Spleen (tissue), 11 donors: ENCODE results near the gene FGF21. TPM values are rescaled to one million over a fixed set of nuclear protein-coding genes. Genes with fewer than 3 reads are reported as not detected.

Experiments used
- DNase-seq: peaks from one replicate; pipeline ENCODE4 v3.0.0-alpha.2; 2020
- H3K27ac ChIP-seq, 8 donors: fragments of 200-600 bp; sonication (generic) in 7 of 8; 1 replicate in 4 of 8; 2 replicates in 4 of 8; pipeline versions ENCODE4 v1.5.0 to v1.8.0; 2016 to 2021; ENCODE audit warnings: inconsistent platforms in 4 of 8, mild to moderate bottlenecking in 4 of 8, moderate library complexity in 1 of 8
- H3K27me3 ChIP-seq, 7 donors: fragments of 200-600 bp; sonication (generic) in 6 of 7; replicated peaks in 1 of 7; 1 replicate in 4 of 7; 2 replicates in 3 of 7; pipeline versions ENCODE4 v1.5.0 to v1.8.0; 2016 to 2021; ENCODE audit warnings: inconsistent platforms in 3 of 7, mild to moderate bottlenecking in 1 of 7
- H3K36me3 ChIP-seq, 6 donors: fragments of 200-600 bp; sonication (generic) in 5 of 6; 1 replicate in 4 of 6; 2 replicates in 2 of 6; pipeline versions ENCODE4 v1.5.0 to v1.8.0; 2016 to 2021; ENCODE audit warnings: inconsistent platforms in 2 of 6
- H3K4me1 ChIP-seq, 6 donors: fragments of 200-600 bp; sonication (generic) in 5 of 6; 1 replicate in 3 of 6; 2 replicates in 3 of 6; pipeline versions ENCODE4 v1.5.0 to v1.8.0; 2016 to 2021; ENCODE audit warnings: inconsistent platforms in 3 of 6
- H3K4me3 ChIP-seq, 8 donors: fragments of 200-600 bp; sonication (generic) in 7 of 8; 1 replicate in 4 of 8; 2 replicates in 4 of 8; pipeline versions ENCODE4 v1.5.0 to v1.8.0; 2016 to 2021; ENCODE audit warnings: inconsistent platforms in 4 of 8, mild to moderate bottlenecking in 4 of 8, moderate library complexity in 2 of 8
- H3K9me3 ChIP-seq, 8 donors: fragments of 200-600 bp; sonication (generic) in 7 of 8; 1 replicate in 4 of 8; 2 replicates in 4 of 8; pipeline versions ENCODE4 v1.5.0 to v1.8.0; 2016 to 2021; ENCODE audit warnings: inconsistent platforms in 4 of 8
- CTCF ChIP-seq, 11 experiments: fragments of 200-600 bp in 7 of 11; fragments of 450-650 bp in 4 of 11; sonication (generic) in 4 of 11; IDR thresholded peaks in 8 of 11; conservative IDR thresholded peaks in 3 of 11; 1 replicate in 7 of 11; 2 replicates in 4 of 11; pipeline versions ENCODE4 v1.4.0 to v1.8.0; 2016 to 2021; ENCODE audit warnings: antibody characterized with exemption in 11 of 11, inconsistent platforms in 4 of 11, mild to moderate bottlenecking in 1 of 11
- POLR2A ChIP-seq, 3 donors: fragments of 450-650 bp; IDR thresholded peaks; one replicate each; pipeline ENCODE4 v1.5.1; 2017; ENCODE audit warnings: antibody characterized with exemption in 3 of 3, mild to moderate bottlenecking in 1 of 3
- POLR2AphosphoS5 ChIP-seq, 3 donors: sonication (generic); formaldehyde crosslinking; IDR thresholded peaks; one replicate each; pipeline ENCODE4 v1.5.1; 2017; ENCODE audit warnings: antibody characterized with exemption in 3 of 3
- WGBS, 5 donors: extraction: QIAGEN DNeasy Blood & Tissue Kit in 3 of 5; methylation state at CpG; one replicate each; pipeline versions ENCODE4 v1.1.5 to v1.1.7; 2013 to 2018; 5-methylcytosine and 5-hydroxymethylcytosine counted together
- intact Hi-C: fragments of 100-400 bp; cut with DNase I; formaldehyde crosslinking; loops from one replicate; pipeline ENCODE4 v1.15.0; 2023; ENCODE audit warnings: low total_unique reads
- polyA plus RNA-seq, 3 donors: library from polyadenylated mRNA; stranded (reverse); fragments of 200-250 nt; gene quantifications; one replicate each; pipeline ENCODE4 v1.2.1, GENCODE V29; 2013
- total RNA-seq, 7 donors: library from RNA; depleted of rRNA in 3 of 7; stranded (reverse); fragments of >200 nt in 3 of 7; fragmentation: NEBNext Ultra II Directional in 4 of 7; extraction: Animal tissue kit (Norgen Biotek cat#: 25700) in 4 of 7; gene quantifications; one replicate each; pipeline versions ENCODE4 v1.1.0 to v1.2.1, GENCODE V29; 2016 to 2021
- donor health status: healthy with polysubstance abuse.
- donor health status: DM: no; HTN: no; CAD: no; lungs with moderate emphysema.
- donor health status: DM: no; HTN: no; CAD: no.
- donor health status: Bipolar disorder and iron deficiency.
- donor health status: healthy.
- donor health status: DM: no; HTN: no; CAD: no.
- donor health status: DM: yes; HTN: yes; CAD: no.

The FGF21 gene
- total and polyA plus RNA-seq, 10 donors = not detected

GRCh38 chr19:48741129-48741999 is 14.0 kb upstream of the FGF21 start:
- H3K36me3 ChIP-seq = no peaks in the 10 kb centered on the region
- peaks cover 0 to 74% (median 35%) of the 10 kb centered on the region in 6 donors for H3K4me1 ChIP-seq
- WGBS, 5 donors = 37 to 48% (median 41%) methylated on average over 33 to 35 of the region's 35 CpGs
- peak overlapping the region in 2 of 8 donors; percentile 62 to 83 for H3K4me3 ChIP-seq
- intact Hi-C loops = no loop called here
- H3K27ac ChIP-seq = peak overlapping the region; percentile 66 to 85 (median 81)
- no peak for TF ChIP-seq CTCF (IDR thresholded peaks at IDR 0.05 in 8 of 11, conservative IDR thresholded peaks at IDR 0.05 in 3 of 11)
- peak; percentile 57 to 79 (median 77) for TF ChIP-seq POLR2AphosphoS5 (IDR thresholded peaks at IDR 0.05)
- peaks cover 0 to 7% (median 0%) of the 10 kb centered on the region in 8 donors for H3K9me3 ChIP-seq
- DNase-seq = peak; percentile 80
- peaks cover 0 to 40% (median 20%) of the 10 kb centered on the region in 7 donors for H3K27me3 ChIP-seq

GRCh38 chr19:48742096-48742495 is 13.2 kb upstream of the FGF21 start:
- Histone ChIP-seq H3K4me1 (peaks cover 0 to 74% (median 40%) of the 10 kb centered on the region in 6 donors), H3K27ac (peak overlapping the region in 6 of 8 donors; percentile 74 to 85 (median 83)), H3K27me3 (peaks cover 0 to 46% (median 20%) of the 10 kb centered on the region in 7 donors), H3K36me3 (no peaks in the 10 kb centered on the region), H3K4me3 (no peak overlapping the region), H3K9me3 (peaks cover 0 to 7% (median 0%) of the 10 kb centered on the region in 8 donors)
- intact Hi-C loops = no loop called here
- DNase-seq = no peak
- TF ChIP-seq POLR2A (IDR thresholded peaks at IDR 0.05) (no peak), CTCF (IDR thresholded peaks at IDR 0.05 in 8 of 11, conservative IDR thresholded peaks at IDR 0.05 in 3 of 11) (no peak)
- WGBS, 5 donors = 84 to 94% (median 89%) methylated on average over 11 of the region's 11 CpGs

GRCh38 chr19:48745208-48745995 is 9.9 kb upstream of the FGF21 start:
- H3K4me3 ChIP-seq = peak overlapping the region in 1 of 8 donors; percentile 13
- peaks cover 0 to 16% (median 0%) of the 10 kb centered on the region in 6 donors for H3K36me3 ChIP-seq
- H3K9me3 ChIP-seq = peaks cover 0 to 7% (median 0%) of the 10 kb centered on the region in 8 donors
- no peak for TF ChIP-seq CTCF (IDR thresholded peaks at IDR 0.05 in 8 of 11, conservative IDR thresholded peaks at IDR 0.05 in 3 of 11)
- TF ChIP-seq POLR2A (IDR thresholded peaks at IDR 0.05) = no peak
- no peak for TF ChIP-seq POLR2AphosphoS5 (IDR thresholded peaks at IDR 0.05)
- DNase-seq = no peak
- H3K27ac ChIP-seq = peak overlapping the region in 2 of 8 donors; percentile 35 to 46
- peaks cover 0 to 36% (median 6%) of the 10 kb centered on the region in 7 donors for H3K27me3 ChIP-seq
- intact Hi-C loops = no loop called here
- H3K4me1 ChIP-seq = peaks cover 0 to 77% (median 33%) of the 10 kb centered on the region in 6 donors
- 33 to 45% (median 37%) methylated on average over 33 of the region's 33 CpGs for WGBS, 5 donors
